ENCODE results near the gene FOXL3.

- TF ChIP-seq CTCF (IDR thresholded peaks at IDR 0.05), result no peak
- TF ChIP-seq EZH2 (IDR thresholded peaks at IDR 0.05; ENCODE audit: borderline replicate concordance, insufficient read depth, low read depth, low read length, poor library complexity, severe bottlenecking), result no peak
Observed at GRCh38 chr7:270351-270983, 19.5 kb upstream of the FOXL3 start.
